Subcutaneous adipose tissue (tissue), 4 donors: ENCODE results near the gene TRHDE. TPM values are rescaled to one million over a fixed set of nuclear protein-coding genes. Genes with fewer than 3 reads are reported as not detected.

ENCODE experiments used
- total RNA-seq, 4 donors: library from RNA; depleted of rRNA; stranded (reverse); fragments of >200 nt; gene quantifications; one replicate each; pipeline ENCODE4 v1.1.0, GENCODE V29; 2016
- TF ChIP-seq, protein P1 (sequence below): fragments of 450-650 bp; IDR thresholded peaks from one replicate; pipeline ENCODE4 v1.5.1; 2016; ENCODE audit warnings: low read depth, mild to moderate bottlenecking, control low read depth, antibody characterized with exemption, moderate library complexity

The TRHDE gene
- total RNA-seq, 4 donors from 2014 or later, result 17.7 to 30.9 (median 26.1) TPM

DNA sequence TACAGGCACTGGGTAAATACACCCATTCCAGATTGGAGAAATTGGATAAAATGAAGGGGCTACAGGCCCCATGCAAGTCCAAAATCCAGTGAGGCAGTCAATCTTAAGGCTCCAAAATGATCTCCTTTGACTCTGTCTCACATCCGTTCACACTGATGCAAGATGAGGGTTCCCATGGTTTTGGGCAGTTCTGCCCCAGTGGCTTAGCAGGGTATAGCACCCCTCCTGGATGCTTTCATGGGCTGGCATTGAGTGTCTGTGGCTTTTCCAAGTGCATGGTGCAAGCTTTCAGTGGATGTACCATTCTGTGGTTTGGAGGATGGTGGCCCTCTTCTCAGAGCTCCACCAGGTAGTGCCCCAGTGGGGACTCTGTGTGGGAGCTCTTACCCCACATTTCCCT, 427.2 kb downstream of the TRHDE start:
- TF ChIP-seq, protein P1, sequence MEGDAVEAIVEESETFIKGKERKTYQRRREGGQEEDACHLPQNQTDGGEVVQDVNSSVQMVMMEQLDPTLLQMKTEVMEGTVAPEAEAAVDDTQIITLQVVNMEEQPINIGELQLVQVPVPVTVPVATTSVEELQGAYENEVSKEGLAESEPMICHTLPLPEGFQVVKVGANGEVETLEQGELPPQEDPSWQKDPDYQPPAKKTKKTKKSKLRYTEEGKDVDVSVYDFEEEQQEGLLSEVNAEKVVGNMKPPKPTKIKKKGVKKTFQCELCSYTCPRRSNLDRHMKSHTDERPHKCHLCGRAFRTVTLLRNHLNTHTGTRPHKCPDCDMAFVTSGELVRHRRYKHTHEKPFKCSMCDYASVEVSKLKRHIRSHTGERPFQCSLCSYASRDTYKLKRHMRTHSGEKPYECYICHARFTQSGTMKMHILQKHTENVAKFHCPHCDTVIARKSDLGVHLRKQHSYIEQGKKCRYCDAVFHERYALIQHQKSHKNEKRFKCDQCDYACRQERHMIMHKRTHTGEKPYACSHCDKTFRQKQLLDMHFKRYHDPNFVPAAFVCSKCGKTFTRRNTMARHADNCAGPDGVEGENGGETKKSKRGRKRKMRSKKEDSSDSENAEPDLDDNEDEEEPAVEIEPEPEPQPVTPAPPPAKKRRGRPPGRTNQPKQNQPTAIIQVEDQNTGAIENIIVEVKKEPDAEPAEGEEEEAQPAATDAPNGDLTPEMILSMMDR, result no peak

DNA sequence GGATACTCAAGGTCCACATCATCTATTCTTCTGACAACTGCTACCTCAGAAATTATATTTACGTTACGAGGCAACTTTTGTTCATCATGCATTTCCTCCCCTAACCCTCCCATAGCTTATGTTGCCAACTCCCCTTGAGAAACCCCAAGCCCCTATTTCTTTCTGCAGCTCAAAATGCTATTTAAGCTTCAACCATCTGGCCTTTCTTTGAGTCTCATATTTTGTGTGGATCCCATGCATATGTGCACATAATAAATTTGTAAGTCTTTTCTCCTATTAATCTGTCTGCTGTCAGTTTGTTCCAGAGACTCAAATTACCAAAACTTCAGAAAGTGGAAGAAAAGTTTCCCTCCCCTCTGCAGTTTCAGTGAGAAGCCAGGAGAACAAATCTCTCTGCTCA, 444.1 kb downstream of the TRHDE start:
- TF ChIP-seq, protein P1, result no peak

DNA sequence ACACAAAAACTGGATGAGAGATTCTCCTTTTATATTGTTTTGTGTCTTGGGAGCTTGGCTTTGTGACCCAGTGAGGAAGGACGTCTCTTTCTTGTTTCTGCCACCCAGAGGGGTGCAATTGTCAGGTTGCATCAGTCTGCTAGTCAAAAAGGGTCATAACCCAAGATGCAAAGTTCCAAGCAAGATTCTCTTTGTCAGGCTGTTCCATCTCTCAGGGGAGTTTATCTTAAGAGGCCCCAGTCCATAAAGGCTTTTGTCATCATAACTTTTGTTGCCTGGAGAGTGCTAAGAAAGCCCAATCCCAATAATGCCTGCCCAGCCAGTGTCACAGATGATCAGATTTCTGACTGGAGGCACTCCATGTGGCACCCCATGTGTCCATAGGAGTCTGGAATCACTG, 444.9 kb downstream of the TRHDE start:
- TF ChIP-seq, protein P1, result no peak
